ENCODE measurements around the gene SLC5A9. TPM values are rescaled to one million over a fixed set of nuclear protein-coding genes. Genes with fewer than 3 reads are reported as not detected.

SLC5A9 gene
- total and polyA plus RNA-seq, 2 of the 4 experiments (the other 2 are of a cell fraction), result not detected

DNA sequence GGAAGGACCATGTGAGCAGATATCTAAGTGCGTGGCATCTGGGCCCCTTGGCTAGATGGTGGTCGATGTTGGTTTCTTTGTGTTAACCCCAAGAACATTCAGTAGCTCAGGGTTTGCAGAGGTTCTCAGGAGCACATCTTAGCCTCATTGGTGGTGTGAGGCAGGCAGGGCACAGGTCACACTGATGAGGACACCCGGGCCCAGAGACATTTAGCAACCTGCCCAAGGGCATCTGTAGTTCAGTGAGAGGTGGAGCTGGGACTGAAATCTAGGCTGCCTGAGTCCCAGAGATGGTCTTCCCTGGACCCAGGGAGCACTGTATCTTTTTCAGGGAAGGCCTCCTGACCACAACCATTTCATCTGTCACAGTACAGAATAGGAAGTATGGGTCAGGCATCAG is 859 bp upstream of the SLC5A9 start:
- Histone ChIP-seq H3K9me3 (ENCODE audit: control insufficient read depth, insufficient read depth, low read length) (no peaks in the 10 kb centered on the region; the same call in 1 of the 2 replicates), H3K9me1 (ENCODE audit: insufficient read depth, low read length) (no peaks in the 10 kb centered on the region), H3K4me2 (ENCODE audit: low read depth, low read length) (no peak overlapping the region), H3K4me1 (ENCODE audit: control insufficient read depth, insufficient read depth, low read length) (no peaks in the 10 kb centered on the region), H2BK120ac (ENCODE audit: low read depth, low read length) (no peak overlapping the region), H3K9ac (ENCODE audit: low read depth, low read length) (no peak overlapping the region), H4K91ac (ENCODE audit: insufficient read depth, low read depth, low read length) (no peak overlapping the region), H2BK15ac (ENCODE audit: low read depth, low read length) (no peak overlapping the region), H4K20me1 (ENCODE audit: insufficient read depth, low read length) (no peaks in the 10 kb centered on the region), H3K79me1 (ENCODE audit: low read depth in 1 of 2, low read length in 2 of 2) (no peaks in the 10 kb centered on the region), H3K27ac (ENCODE audit: insufficient read depth, low read length) (no peak overlapping the region), H3K4ac (ENCODE audit: low read depth, low read length) (no peak overlapping the region), H3K56ac (ENCODE audit: extremely low read depth, insufficient read depth, low read length) (no peak overlapping the region), H2BK20ac (ENCODE audit: low read depth, low read length) (no peak overlapping the region), H2AFZ (replicated peaks; ENCODE audit: low read length, poor library complexity) (no peak overlapping the region), H3K18ac (ENCODE audit: low read depth, low read length) (no peak overlapping the region), H3K4me3 (ENCODE audit: insufficient read depth, low read depth, low read length) (no peak overlapping the region), H4K5ac (ENCODE audit: low read depth, low read length) (no peak overlapping the region), H3K23ac (ENCODE audit: low read depth, low read length) (no peak overlapping the region), H3K14ac (replicated peaks; ENCODE audit: low read depth, low read length) (no peak overlapping the region), H3K36me3 (ENCODE audit: control insufficient read depth, insufficient read depth, low read length) (no peaks in the 10 kb centered on the region), H4K8ac (ENCODE audit: low read depth in 2 of 2, low read length in 2 of 2) (no peak overlapping the region), H2AK5ac (ENCODE audit: low read depth, low read length) (no peak overlapping the region), H2AK9ac (replicated peaks; ENCODE audit: low read depth, low read length, poor library complexity) (no peak overlapping the region), H3K27me3 (ENCODE audit: control insufficient read depth, insufficient read depth, low read length) (no peaks in the 10 kb centered on the region; the same call in 1 of the 2 replicates), H2BK5ac (ENCODE audit: low read depth, low read length, poor library complexity, severe bottlenecking) (no peak overlapping the region)
- no peak for ATAC-seq (ENCODE audit: low read depth)
- DNase-seq, result no peak
- dilution Hi-C loops (cut with HindIII; ENCODE audit: low sequenced_read_pairs, unreplicated experiment), result no loop called here
- no CpG with 5 or more reads among the region's 3 CpGs for WGBS, 2 experiments (ENCODE audit: extremely low coverage in 2 of 2, insufficient read length in 1 of 2)
- intact Hi-C loops (cut with micrococcal nuclease), result no loop called here
- CTCF ChIA-PET, result no interaction called here
- POLR2A ChIA-PET (ENCODE audit: unreplicated experiment), result no interaction called here
- no peak for TF ChIP-seq CTCF (conservative IDR thresholded peaks at IDR 0.05; ENCODE audit: low read depth, low read length)
- TF ChIP-seq RCOR1 (IDR thresholded peaks at IDR 0.05; ENCODE audit: insufficient replicate concordance, low read length), result no peak
- no peak for TF ChIP-seq MAZ (IDR thresholded peaks at IDR 0.05; ENCODE audit: borderline replicate concordance, low read depth, low read length)
- no peak for TF ChIP-seq RFX5 (IDR thresholded peaks at IDR 0.05; ENCODE audit: low read depth, low read length)
- no TSS peak for BruUV-seq (replicated peaks)
- in situ Hi-C loops (cut with MboI; ENCODE audit: low sequenced_read_pairs), result no loop called here
